AG20443 (cell line): ENCODE measurements around the gene TSPYL4.

Experiments used
- DNase-seq: peaks from one replicate; pipeline ENCODE4 v3.0.0; 2012; ENCODE audit warnings: low spot score, mixed read lengths

The TSPYL4 gene

GRCh38 chr6:116221911-116222310 is 32.0 kb downstream of the TSPYL4 start:
- no peak for DNase-seq

DNA sequence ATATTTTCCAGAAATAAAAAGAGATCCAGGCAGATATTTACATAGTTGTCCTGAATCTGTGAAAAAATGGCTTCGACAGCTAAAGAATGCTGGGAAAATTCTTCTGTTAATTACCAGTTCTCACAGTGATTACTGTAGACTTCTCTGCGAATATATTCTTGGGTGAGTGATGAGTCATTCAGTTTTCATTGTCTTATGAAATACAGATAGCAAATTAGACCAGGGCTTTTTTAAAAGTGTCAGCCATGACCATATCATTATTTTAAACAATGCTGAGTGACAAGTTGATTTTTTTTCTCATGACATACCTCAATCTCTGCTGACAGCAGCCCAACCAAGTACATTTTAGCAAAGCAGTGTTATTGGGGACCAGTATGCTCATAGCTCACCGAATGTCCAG is 32.8 kb downstream of the TSPYL4 start:
- no peak for DNase-seq

DNA sequence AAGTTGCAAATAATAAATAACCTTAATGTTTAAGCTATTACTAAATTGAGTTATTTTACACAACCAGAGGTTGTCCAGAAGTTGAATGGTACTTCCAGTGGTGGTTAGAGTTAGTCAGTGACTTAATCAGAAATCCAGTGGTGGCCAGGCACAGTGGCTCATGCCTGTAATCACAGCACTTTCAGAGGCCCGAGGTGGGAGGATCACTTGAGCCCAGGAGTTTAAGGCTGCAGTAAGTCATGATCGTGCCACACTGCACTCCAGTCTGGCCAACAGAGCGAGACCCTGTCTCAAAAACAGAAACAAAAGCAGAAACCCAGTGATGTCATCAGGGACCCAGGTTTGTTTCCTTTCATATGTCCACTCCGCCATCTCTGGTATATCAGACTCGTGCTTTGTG is 35.0 kb downstream of the TSPYL4 start:
- DNase-seq: no peak

GRCh38 chr6:116218172-116218633 is 35.7 kb downstream of the TSPYL4 start:
- DNase-seq: no peak

GRCh38 chr6:116217069-116217468 is 36.8 kb downstream of the TSPYL4 start:
- peak; percentile 37 for DNase-seq

DNA sequence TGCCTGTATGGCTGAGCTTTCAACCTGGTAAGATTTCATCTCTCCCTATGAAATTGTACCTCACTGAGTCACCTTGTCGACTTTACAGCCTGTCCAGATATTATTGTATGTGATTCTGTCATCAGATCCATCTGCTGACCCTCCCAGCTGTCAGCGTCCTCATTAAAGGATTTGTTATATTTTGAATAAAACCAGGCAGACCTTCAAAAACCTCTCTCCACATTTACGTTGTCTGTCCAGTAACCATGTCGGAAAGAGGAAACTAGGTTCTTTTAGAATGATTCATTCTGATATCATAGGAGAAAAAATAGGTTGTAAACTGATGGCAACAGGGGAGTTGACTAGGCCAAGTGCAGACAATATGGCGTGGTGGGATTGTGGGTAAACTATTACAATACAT is 38.5 kb downstream of the TSPYL4 start:
- DNase-seq: no peak

GRCh38 chr6:116214681-116215080 is 39.2 kb downstream of the TSPYL4 start:
- no peak for DNase-seq

DNA sequence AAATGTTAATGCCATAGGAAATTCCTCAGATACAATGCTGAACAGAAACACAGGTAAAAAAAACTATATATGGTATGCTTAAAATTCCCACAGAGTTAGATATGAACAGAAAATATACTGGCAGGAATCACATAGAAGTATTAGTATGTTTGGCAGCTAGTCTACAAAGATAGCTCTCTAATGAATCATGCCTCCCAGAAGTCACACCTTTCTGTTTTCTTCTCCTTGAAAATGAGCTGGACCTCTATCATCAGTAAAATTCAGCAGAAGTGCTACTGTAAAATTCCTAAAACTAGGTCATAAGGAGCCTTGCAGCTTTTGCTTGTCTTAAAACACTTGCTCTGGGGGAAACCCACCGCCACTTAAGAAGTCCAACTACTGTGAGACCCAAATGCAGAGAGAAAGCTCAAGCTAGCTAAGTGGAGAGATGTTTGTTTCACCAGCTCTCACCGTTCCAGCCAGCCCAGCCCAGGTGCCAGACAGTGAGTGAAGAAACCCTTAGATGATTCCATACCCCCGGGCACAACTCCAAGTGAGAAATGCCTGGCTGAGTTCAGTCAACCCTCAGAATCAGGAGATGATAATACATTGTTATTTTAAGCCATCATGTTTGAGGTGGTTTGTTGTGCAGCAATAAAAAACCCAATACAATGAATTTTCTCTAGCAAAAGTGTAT is 43.0 kb downstream of the TSPYL4 start:
- DNase-seq: peak; percentile 42

DNA sequence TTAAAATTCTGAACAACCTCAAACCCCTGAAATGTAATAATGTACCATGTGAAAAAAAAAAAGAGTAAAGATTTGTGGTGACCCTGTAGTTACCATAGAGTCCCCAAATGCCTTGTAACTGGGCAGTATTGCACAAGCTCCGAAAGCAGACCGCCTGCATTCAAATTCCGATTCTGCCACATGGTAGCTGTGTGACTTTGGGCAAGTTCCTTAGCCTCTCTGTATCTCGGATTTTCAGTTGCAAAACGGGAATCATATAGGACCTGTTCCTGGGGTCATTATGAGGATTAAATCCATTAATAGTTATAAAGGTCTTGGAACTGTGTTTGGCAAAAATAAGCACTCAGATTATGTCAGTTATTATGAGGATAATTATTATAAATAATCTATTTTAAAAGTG is 43.6 kb downstream of the TSPYL4 start:
- no peak for DNase-seq

GRCh38 chr6:116208056-116208785 is 45.7 kb downstream of the TSPYL4 start:
- no peak for DNase-seq

DNA sequence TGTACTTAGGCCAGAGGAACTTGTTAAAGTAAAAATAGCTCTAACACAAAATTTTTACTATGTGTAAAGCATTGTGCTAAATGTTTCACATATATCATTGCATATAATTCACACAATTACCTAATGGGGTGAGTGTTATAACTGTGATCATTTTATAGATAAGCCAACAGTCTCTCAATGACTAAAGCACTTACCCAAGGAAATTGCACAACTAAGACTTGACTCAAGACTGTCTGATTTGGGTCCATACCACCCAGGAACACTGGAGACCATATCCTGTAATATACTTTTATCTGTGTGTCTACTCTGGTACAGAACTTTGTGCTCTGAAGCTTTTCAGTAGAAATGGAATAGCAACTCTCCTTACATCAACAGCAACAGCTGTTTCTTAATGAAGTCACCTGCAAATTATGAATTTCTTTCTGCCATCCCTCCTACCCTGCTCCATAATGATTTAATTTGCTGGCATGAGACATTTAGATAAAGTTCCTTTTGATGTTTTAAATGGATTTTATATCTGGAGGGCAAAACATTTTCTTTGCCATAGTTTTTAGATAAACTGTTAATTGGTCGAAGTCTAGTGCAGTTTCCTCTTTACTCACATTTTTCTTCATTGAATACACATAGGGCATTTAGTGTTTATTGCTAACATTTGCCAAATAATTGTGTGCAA is 47.5 kb downstream of the TSPYL4 start:
- DNase-seq: no peak

DNA sequence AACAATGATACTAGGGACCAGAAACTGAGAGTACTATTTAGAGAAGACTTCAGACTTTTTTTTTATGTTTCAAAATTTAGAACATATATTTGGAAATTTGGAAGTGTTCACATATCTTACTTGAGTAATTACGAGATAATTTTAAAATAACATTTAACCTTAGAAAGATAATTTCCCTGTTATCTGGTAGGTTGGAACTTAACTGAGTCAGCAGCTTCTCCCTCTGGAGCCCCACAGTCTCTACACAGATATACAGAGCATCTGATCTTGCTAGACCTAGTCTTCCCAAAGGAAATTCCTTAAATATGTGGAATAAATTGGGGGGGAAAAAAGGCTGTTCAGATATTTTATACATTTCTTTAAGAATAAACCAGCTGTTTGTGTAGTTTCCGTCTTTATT is 48.6 kb downstream of the TSPYL4 start:
- DNase-seq: no peak

DNA sequence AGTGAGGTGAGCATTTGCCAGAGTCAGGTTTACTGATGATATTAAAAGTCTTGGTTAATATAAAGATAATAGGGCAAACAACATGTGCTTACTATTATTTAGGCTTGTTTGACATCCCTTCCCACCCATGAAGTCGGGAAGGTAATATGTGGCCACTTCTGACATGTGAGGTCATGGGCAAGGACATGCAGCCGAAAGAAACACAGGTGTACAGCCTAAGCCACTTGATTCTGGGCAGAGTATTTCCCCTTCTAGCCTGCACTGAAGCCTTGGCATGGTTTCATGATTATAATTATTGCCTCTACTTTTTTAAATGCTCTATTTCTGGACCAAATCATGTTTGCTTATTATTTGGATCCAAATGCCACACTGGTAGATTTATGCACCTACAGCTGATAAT is 52.3 kb downstream of the TSPYL4 start:
- no peak for DNase-seq

GRCh38 chr6:116200619-116201249 is 53.1 kb downstream of the TSPYL4 start:
- DNase-seq: no peak
